NOMO-1 (cell line): ENCODE data around the gene LTV1.
"Not testable (repeated sequence)": the region's sequence is repeated elsewhere in the genome, so short reads cannot be mapped to it uniquely, and the experiment has no call there.

Experiments used
- DNase-seq, 2 experiments: peaks; one replicate each; lab custom pipeline; 2025; ENCODE audit not compliant: unreplicated experiment in 2 of 2; lab: John Stamatoyannopoulos, UW

Gene LTV1

GRCh38 chr6:143842461-143842901 is 657 bp upstream of the LTV1 start:
- peak; percentile 2 to 56 for DNase-seq

GRCh38 chr6:143843677-143843999 is 500 bp downstream of the LTV1 start:
- peak; percentile 19 to 45 for DNase-seq

GRCh38 chr6:143844006-143844405 is 868 bp downstream of the LTV1 start:
- DNase-seq, result peak in 1 of 2 experiments; percentile 45

- DNase-seq, result peak; percentile 20 to 61
Observed at GRCh38 chr6:143845033-143845432, 1.9 kb downstream of the LTV1 start.

GRCh38 chr6:143851706-143852105 is 8.6 kb downstream of the LTV1 start:
- DNase-seq, result not testable (repeated sequence)

- DNase-seq, result not testable (repeated sequence)
Observed at GRCh38 chr6:143855057-143855456, 11.9 kb downstream of the LTV1 start.

GRCh38 chr6:143856762-143857161 is 13.6 kb downstream of the LTV1 start:
- DNase-seq, result not testable (repeated sequence)

- no peak for DNase-seq
Observed at GRCh38 chr6:143857651-143858050, 14.5 kb downstream of the LTV1 start.

GRCh38 chr6:143859891-143860660 is 16.9 kb downstream of the LTV1 start:
- DNase-seq, result no peak

GRCh38 chr6:143863771-143864170 is 20.6 kb downstream of the LTV1 start:
- DNase-seq, result no peak

- no peak for DNase-seq
Observed at GRCh38 chr6:143864234-143864633, 21.1 kb downstream of the LTV1 start, which contains the start of gene ZC2HC1B. Gene ZC2HC1B (plus strand): TSS chr6:143864474. CDS start chr6:143864540, 66 bp downstream.

GRCh38 chr6:143867236-143867635 is 24.1 kb downstream of the LTV1 start:
- no peak for DNase-seq

GRCh38 chr6:143868808-143869207 is 25.7 kb downstream of the LTV1 start:
- not testable (repeated sequence) for DNase-seq

- not testable (repeated sequence) for DNase-seq
Observed at GRCh38 chr6:143871202-143871730, 28.1 kb downstream of the LTV1 start.

- peak in 1 of 2 experiments; percentile 45 for DNase-seq
Observed at GRCh38 chr6:143872201-143872600, 29.1 kb downstream of the LTV1 start.

- not testable (repeated sequence) for DNase-seq
Observed at GRCh38 chr6:143873600-143873999, 30.5 kb downstream of the LTV1 start.

GRCh38 chr6:143874503-143874902 is 31.4 kb downstream of the LTV1 start:
- DNase-seq, result not testable (repeated sequence)

- DNase-seq, result no peak
Observed at GRCh38 chr6:143877584-143878271, 34.6 kb downstream of the LTV1 start.

- DNase-seq, result no peak
Observed at GRCh38 chr6:143878272-143878760, 35.2 kb downstream of the LTV1 start.

GRCh38 chr6:143880412-143880811 is 37.3 kb downstream of the LTV1 start:
- no peak for DNase-seq

- DNase-seq, result no peak
Observed at GRCh38 chr6:143882401-143882930, 39.3 kb downstream of the LTV1 start.
